GM12873 (cell line): Measurements from ENCODE around the gene DAGLA.

Experiments used
- CTCF ChIP-seq: IDR thresholded peaks from 2 replicates; pipeline ENCODE4 v1.5.1; 2012; ENCODE audit warnings: low read depth, mild to moderate bottlenecking, moderate library complexity, low read length, control low read depth; ENCODE audit not compliant: insufficient read depth; ENCODE audit errors: missing control alignments

DAGLA gene

GRCh38 chr11:61769946-61770683 lies 89.9 kb downstream of the DAGLA start:
- TF ChIP-seq CTCF, result no peak

- no peak for TF ChIP-seq CTCF
Measured at GRCh38 chr11:61771195-61771894, 91.2 kb downstream of the DAGLA start.

- no peak for TF ChIP-seq CTCF
Measured at GRCh38 chr11:61771985-61772455, 91.8 kb downstream of the DAGLA start.

GRCh38 chr11:61773356-61773755 lies 93.2 kb downstream of the DAGLA start:
- TF ChIP-seq CTCF, result no peak

- no peak for TF ChIP-seq CTCF
Measured at GRCh38 chr11:61773809-61774208, 93.6 kb downstream of the DAGLA start.

- TF ChIP-seq CTCF, result no peak
Measured at GRCh38 chr11:61774411-61774810, 94.2 kb downstream of the DAGLA start.

- no peak for TF ChIP-seq CTCF
Measured at GRCh38 chr11:61775106-61775505, 94.9 kb downstream of the DAGLA start.
